GM18511 (cell line): ENCODE measurements around the gene HNRNPA3.
A peak's percentile ranks its signal among the peaks of the same experiment; 100 is the strongest.
"Not testable (repeated sequence)": the region's sequence is repeated elsewhere in the genome, so short reads cannot be mapped to it uniquely, and the experiment has no call there.

Experiments used
- ATAC-seq: cut with Tn5 transposase; IDR thresholded peaks from one replicate; pipeline ENCODE4 v1.9.1; 2021; ENCODE audit warnings: mild to moderate bottlenecking, moderate library complexity; ENCODE audit not compliant: unreplicated experiment

HNRNPA3 gene

GRCh38 chr2:177188482-177189469 is 23.8 kb upstream of the HNRNPA3 start:
- no peak for ATAC-seq

GRCh38 chr2:177190941-177191340 is 21.7 kb upstream of the HNRNPA3 start:
- no peak for ATAC-seq

- peak; percentile 42 for ATAC-seq
Observed at GRCh38 chr2:177192788-177193187, 19.8 kb upstream of the HNRNPA3 start.

GRCh38 chr2:177193240-177193639 is 19.4 kb upstream of the HNRNPA3 start:
- peak; percentile 72 for ATAC-seq

GRCh38 chr2:177195194-177195593 is 17.4 kb upstream of the HNRNPA3 start:
- ATAC-seq: peak; percentile 53

GRCh38 chr2:177200419-177200818 is 12.2 kb upstream of the HNRNPA3 start:
- not testable (repeated sequence) for ATAC-seq

- no peak for ATAC-seq
Observed at GRCh38 chr2:177201919-177202346, 10.7 kb upstream of the HNRNPA3 start.

- no peak for ATAC-seq
Observed at GRCh38 chr2:177204417-177204816, 8.2 kb upstream of the HNRNPA3 start.

GRCh38 chr2:177207101-177207500 is 5.5 kb upstream of the HNRNPA3 start:
- peak; percentile 75 for ATAC-seq

- no peak for ATAC-seq
Observed at GRCh38 chr2:177211169-177211568, 1.4 kb upstream of the HNRNPA3 start.

GRCh38 chr2:177211576-177212105 is 953 bp upstream of the HNRNPA3 start:
- no peak for ATAC-seq

GRCh38 chr2:177212891-177213856 is 580 bp downstream of the HNRNPA3 start:
- peak; percentile 56 for ATAC-seq

GRCh38 chr2:177217247-177217843 is 4.8 kb downstream of the HNRNPA3 start:
- no peak for ATAC-seq

- ATAC-seq: not testable (repeated sequence)
Observed at GRCh38 chr2:177219787-177220186, 7.2 kb downstream of the HNRNPA3 start.

- ATAC-seq: no peak
Observed at GRCh38 chr2:177221534-177221933, 8.9 kb downstream of the HNRNPA3 start.

GRCh38 chr2:177221970-177222369 is 9.4 kb downstream of the HNRNPA3 start:
- no peak for ATAC-seq

GRCh38 chr2:177223436-177223835 is 10.8 kb downstream of the HNRNPA3 start:
- ATAC-seq: not testable (repeated sequence)

- ATAC-seq: no peak
Observed at GRCh38 chr2:177225965-177226360, 13.4 kb downstream of the HNRNPA3 start.

GRCh38 chr2:177229442-177230242 is 17.0 kb downstream of the HNRNPA3 start:
- no peak for ATAC-seq

GRCh38 chr2:177231270-177231669 is 18.7 kb downstream of the HNRNPA3 start:
- no peak for ATAC-seq
